Common myeloid progenitor, CD34-positive (primary cell): ENCODE results near the gene CFAP74.

ENCODE experiments used
- CTCF ChIA-PET: fragments of 350-600 bp; sonication (Branson Sonifier 250); formaldehyde crosslinking; loops from one replicate; lab custom pipeline; 2021; ENCODE audit warnings: antibody characterized with exemption; lab: Charles Lee
- POLR2A ChIA-PET: fragments of 350-600 bp; sonication (Branson Sonifier 250); formaldehyde crosslinking; loops from one replicate; lab custom pipeline; 2021; ENCODE audit warnings: antibody characterized with exemption; lab: Charles Lee
- DNase-seq, 3 donors: peaks; one replicate each; pipeline versions ENCODE4 v3.0.0 to v3.0.0-alpha.2; 2013
- H3K27ac ChIP-seq, 2 experiments: 1 replicate in 1 of 2; 2 replicates in 1 of 2; pipeline ENCODE4 v1.7.0; 2013; ENCODE audit warnings: inconsistent platforms in 2 of 2, low read length in 2 of 2, mild to moderate bottlenecking in 2 of 2, low read depth in 1 of 2, moderate library complexity in 1 of 2; ENCODE audit not compliant: severe bottlenecking in 2 of 2, insufficient read depth in 1 of 2, poor library complexity in 1 of 2
- H3K27me3 ChIP-seq, 5 experiments: replicated peaks in 2 of 5; 1 replicate in 3 of 5; 2 replicates in 2 of 5; pipeline versions ENCODE4 v1.6.1 to v1.7.0; 2013; ENCODE audit warnings: low read length in 4 of 5, mild to moderate bottlenecking in 2 of 5, moderate library complexity in 2 of 5, inconsistent platforms in 1 of 5; ENCODE audit not compliant: insufficient read depth in 5 of 5, control insufficient read depth in 4 of 5
- H3K36me3 ChIP-seq, 4 experiments: 1 replicate in 2 of 4; 2 replicates in 2 of 4; pipeline versions ENCODE4 v1.6.1 to v1.7.0; 2013; ENCODE audit warnings: low read length in 3 of 4, control low read depth in 1 of 4, mild to moderate bottlenecking in 1 of 4; ENCODE audit not compliant: control insufficient read depth in 4 of 4, insufficient read depth in 4 of 4
- H3K4me1 ChIP-seq, 4 experiments: 1 replicate in 3 of 4; 2 replicates in 1 of 4; pipeline versions ENCODE4 v1.6.1 to v1.7.1; 2013; ENCODE audit warnings: low read length in 3 of 4, mild to moderate bottlenecking in 3 of 4, control low read depth in 1 of 4, inconsistent platforms in 1 of 4, moderate library complexity in 1 of 4; ENCODE audit not compliant: control insufficient read depth in 4 of 4, insufficient read depth in 4 of 4; ENCODE audit errors: control extremely low read depth in 1 of 4
- H3K4me3 ChIP-seq, 7 experiments: 1 replicate in 4 of 7; 2 replicates in 3 of 7; pipeline versions ENCODE4 v1.5.1 to v1.7.0; 2013; ENCODE audit warnings: mild to moderate bottlenecking in 7 of 7, low read length in 6 of 7, moderate library complexity in 6 of 7, inconsistent platforms in 2 of 7, low read depth in 2 of 7, control low read depth in 1 of 7; ENCODE audit not compliant: insufficient read depth in 4 of 7, control insufficient read depth in 1 of 7; ENCODE audit errors: extremely low read depth in 1 of 7
- H3K9me3 ChIP-seq, 5 experiments: 1 replicate in 4 of 5; 2 replicates in 1 of 5; pipeline versions ENCODE4 v1.6.1 to v1.7.1; 2013; ENCODE audit warnings: low read length in 4 of 5, mild to moderate bottlenecking in 2 of 5, inconsistent platforms in 1 of 5, low read depth in 1 of 5, moderate library complexity in 1 of 5; ENCODE audit not compliant: control insufficient read depth in 4 of 5, insufficient read depth in 2 of 5; ENCODE audit errors: control extremely low read depth in 1 of 5
- WGBS: methylation state at CpG from one replicate; pipeline ENCODE4 v1.1.5; 2013; ENCODE audit not compliant: insufficient coverage; 5-methylcytosine and 5-hydroxymethylcytosine counted together

Gene CFAP74

GRCh38 chr1:1893291-1893985 lies 110.1 kb downstream of the CFAP74 start:
- WGBS: 96% methylated on average over 17 of the region's 19 CpGs
- Histone ChIP-seq H3K4me1 (peaks cover 14 to 71% (median 54%) of the 10 kb centered on the region in 4 experiments), H3K9me3 (no peaks in the 10 kb centered on the region), H3K27me3 (no peaks in the 10 kb centered on the region), H3K4me3 (no peak overlapping the region), H3K27ac (no peak overlapping the region), H3K36me3 (no peaks in the 10 kb centered on the region)
- CTCF ChIA-PET: interaction anchor here (1.2 to 7.0 kb wide), 2 partner anchors 12 to 14 kb away, joined by 3 to 110 read pairs; no protein-coding TSS in a partner anchor
- DNase-seq: no peak
- POLR2A ChIA-PET: no interaction called here

GRCh38 chr1:1892763-1893120 lies 110.8 kb downstream of the CFAP74 start:
- peak overlapping the region in 1 of 2 experiments; percentile 84 for H3K27ac ChIP-seq
- CTCF ChIA-PET: interaction anchor here (1.2 to 2.0 kb wide), 3 partner anchors 8 to 13 kb away, joined by 3 to 12 read pairs (median 9); no protein-coding TSS in a partner anchor
- WGBS: 100% methylated on average over 1 of the region's 7 CpGs

GRCh38 chr1:1892079-1892762 lies 111.4 kb downstream of the CFAP74 start:
- H3K27ac ChIP-seq: peak overlapping the region; percentile 33 to 84
- ChIA-PET CTCF (interaction anchor here (1.2 to 2.0 kb wide), 4 partner anchors 9 to 13 kb away, joined by 3 to 12 read pairs (median 6); no protein-coding TSS in a partner anchor), POLR2A (interaction anchor here (0.6 to 1.5 kb wide), 4 partner anchors 10 to 449 kb away, joined by 3 to 10 read pairs (median 3); no protein-coding TSS in a partner anchor)
- H3K4me1 ChIP-seq: peaks cover 19 to 69% (median 52%) of the 10 kb centered on the region in 4 experiments
- H3K36me3 ChIP-seq: no peaks in the 10 kb centered on the region
- peak in 1 of 3 donors; percentile 45 for DNase-seq
- 49% methylated on average over 12 of the region's 21 CpGs for WGBS
- no peaks in the 10 kb centered on the region for H3K9me3 ChIP-seq
- H3K4me3 ChIP-seq: peak overlapping the region; percentile 49 to 87 (median 67)
- no peaks in the 10 kb centered on the region for H3K27me3 ChIP-seq

More at GRCh38 chr1:1892763-1893120, 110.8 kb downstream of the CFAP74 start:
- DNase-seq: no peak
- H3K9me3 ChIP-seq: no peaks in the 10 kb centered on the region
- H3K4me1 ChIP-seq: peaks cover 19 to 71% (median 56%) of the 10 kb centered on the region in 4 experiments
- peak overlapping the region in 3 of 7 experiments; percentile 63 to 87 (median 72) for H3K4me3 ChIP-seq
- POLR2A ChIA-PET: interaction anchor here (1.5 kb wide), 1 partner anchor 13 kb away, joined by 10 read pairs; no protein-coding TSS in a partner anchor
- no peaks in the 10 kb centered on the region for H3K36me3 ChIP-seq
- H3K27me3 ChIP-seq: no peaks in the 10 kb centered on the region

- H3K4me1 ChIP-seq: peaks cover 19 to 69% (median 51%) of the 10 kb centered on the region in 4 experiments
- H3K9me3 ChIP-seq: no peaks in the 10 kb centered on the region
- H3K36me3 ChIP-seq: no peaks in the 10 kb centered on the region
- POLR2A ChIA-PET: interaction anchor here (0.6 to 1.5 kb wide), 5 partner anchors 8 to 448 kb away, joined by 3 to 10 read pairs (median 3); no protein-coding TSS in a partner anchor
- CTCF ChIA-PET: interaction anchor here (1.2 to 2.0 kb wide), 3 partner anchors 9 to 14 kb away, joined by 3 to 12 read pairs (median 9); no protein-coding TSS in a partner anchor
- peak; percentile 54 to 86 (median 81) for DNase-seq
- WGBS: 1% methylated on average over 39 of the region's 59 CpGs
- H3K27me3 ChIP-seq: no peaks in the 10 kb centered on the region
- H3K27ac ChIP-seq: peak overlapping the region; percentile 33 to 84
- peak overlapping the region; percentile 51 to 87 (median 72) for H3K4me3 ChIP-seq
Measured at GRCh38 chr1:1891349-1892078, 112.1 kb downstream of the CFAP74 start.

GRCh38 chr1:1890506-1891348 lies 112.9 kb downstream of the CFAP74 start, which contains the start of gene GNB1:
Gene GNB1, minus strand, starts transcription at chr1:1891087. Its CDS starts 65,634 bp downstream, at chr1:1825453.
- Histone ChIP-seq H3K4me1 (peaks cover 19 to 64% (median 50%) of the 10 kb centered on the region in 4 experiments), H3K4me3 (peak within 1 kb of the TSS; percentile 72 to 92 (median 84)), H3K36me3 (no peaks in the 10 kb centered on the region), H3K27ac (peak within 1 kb of the TSS; percentile 84 to 96), H3K27me3 (no peaks in the 10 kb centered on the region), H3K9me3 (no peaks in the 10 kb centered on the region)
- peak; percentile 87 to 96 (median 94) for DNase-seq
- POLR2A ChIA-PET: interaction anchor here (0.6 to 1.1 kb wide), 2 partner anchors 9 to 98 kb away, joined by 3 to 4 read pairs; no protein-coding TSS in a partner anchor
- WGBS: under 1% methylated on average over 64 of the region's 137 CpGs
- CTCF ChIA-PET: interaction anchor here (1.2 to 2.0 kb wide), 3 partner anchors 10 to 15 kb away, joined by 3 to 12 read pairs (median 9); no protein-coding TSS in a partner anchor
